ACHN (cell line): Measurements from ENCODE around the gene SFRP4.

Experiments used
- DNase-seq: peaks from one replicate; pipeline ENCODE4 v3.0.0-alpha.2; 2015
- in situ Hi-C: cut with HindIII; loops from 2 replicates; pipeline ENCODE4 v1.10.0; 2017; ENCODE audit warnings: low sequenced_read_pairs, low pct_ligation_motif_present, low pct_unique_long_range_greater_than_20kb

SFRP4 gene

GRCh38 chr7:37928878-37929277, 12.3 kb upstream of the SFRP4 start:
- in situ Hi-C loops: no loop called here
- no peak for DNase-seq

GRCh38 chr7:37927773-37928444, 11.3 kb upstream of the SFRP4 start:
- in situ Hi-C loops: no loop called here
- no peak for DNase-seq

GRCh38 chr7:37925620-37926019, 9.0 kb upstream of the SFRP4 start:
- in situ Hi-C loops: no loop called here
- no peak for DNase-seq

- no peak for DNase-seq
- in situ Hi-C loops: loop anchor here (25.0 kb wide), 1 partner anchor 263 kb away; the partner anchor contains the start of gene STARD3NL
Measured at GRCh38 chr7:37924491-37925041, 7.9 kb upstream of the SFRP4 start.

GRCh38 chr7:37923996-37924395, 7.4 kb upstream of the SFRP4 start:
- DNase-seq: no peak
- in situ Hi-C loops: loop anchor here (25.0 kb wide), 1 partner anchor 263 kb away; the partner anchor contains the start of gene STARD3NL

GRCh38 chr7:37921876-37922275, 5.3 kb upstream of the SFRP4 start:
- in situ Hi-C loops: loop anchor here (25.0 kb wide), 1 partner anchor 265 kb away; the partner anchor contains the start of gene STARD3NL

GRCh38 chr7:37920849-37921805, 4.5 kb upstream of the SFRP4 start:
- DNase-seq: peak; percentile 83
- in situ Hi-C loops: loop anchor here (25.0 kb wide), 1 partner anchor 266 kb away; the partner anchor contains the start of gene STARD3NL

More at GRCh38 chr7:37921876-37922275, 5.3 kb upstream of the SFRP4 start:
- DNase-seq: no peak

- in situ Hi-C loops: loop anchor here (25.0 kb wide), 1 partner anchor 267 kb away; the partner anchor contains the start of gene STARD3NL
- DNase-seq: peak; percentile 90
Measured at GRCh38 chr7:37920305-37920848, 3.8 kb upstream of the SFRP4 start, which contains the start of gene EPDR1. TSS of gene EPDR1 (plus strand) at chr7:37920640. CDS start at chr7:37920940, 300 bp downstream.

GRCh38 chr7:37918526-37918925, 1.9 kb upstream of the SFRP4 start:
- in situ Hi-C loops: loop anchor here (25.0 kb wide), 1 partner anchor 269 kb away; the partner anchor contains the start of gene STARD3NL
- DNase-seq: no peak

GRCh38 chr7:37916017-37916672, 472 bp downstream of the SFRP4 start:
- no peak for DNase-seq
- in situ Hi-C loops: loop anchor here (25.0 kb wide), 1 partner anchor 271 kb away; the partner anchor contains the start of gene STARD3NL

GRCh38 chr7:37915438-37915837, 1.2 kb downstream of the SFRP4 start:
- DNase-seq: no peak
- in situ Hi-C loops: loop anchor here (25.0 kb wide), 1 partner anchor 272 kb away; the partner anchor contains the start of gene STARD3NL

- DNase-seq: no peak
- in situ Hi-C loops: loop anchor here (25.0 kb wide), 1 partner anchor 275 kb away; the partner anchor contains the start of gene STARD3NL
Measured at GRCh38 chr7:37912756-37913155, 3.9 kb downstream of the SFRP4 start.

- in situ Hi-C loops: loop anchor here (25.0 kb wide), 1 partner anchor 279 kb away; the partner anchor contains the start of gene STARD3NL
- peak; percentile 52 for DNase-seq
Measured at GRCh38 chr7:37908221-37908788, 8.3 kb downstream of the SFRP4 start.

- in situ Hi-C loops: loop anchor here (25.0 kb wide), 1 partner anchor 285 kb away; the partner anchor contains the start of gene STARD3NL
- peak; percentile 85 for DNase-seq
Measured at GRCh38 chr7:37901890-37902524, 14.6 kb downstream of the SFRP4 start.

- peak; percentile 81 for DNase-seq
- in situ Hi-C loops: loop anchor here (25.0 kb wide), 1 partner anchor 286 kb away; the partner anchor contains the start of gene STARD3NL
Measured at GRCh38 chr7:37901236-37901827, 15.3 kb downstream of the SFRP4 start.

GRCh38 chr7:37899712-37900247, 16.8 kb downstream of the SFRP4 start:
- in situ Hi-C loops: loop anchor here (25.0 kb wide), 1 partner anchor 288 kb away; the partner anchor contains the start of gene STARD3NL
- peak; percentile 93 for DNase-seq
